GM19238 (cell line): ENCODE data around the gene RALGDS.
"Not testable (repeated sequence)": the region's sequence is repeated elsewhere in the genome, so short reads cannot be mapped to it uniquely, and the experiment has no call there.

Experiments used
- DNase-seq: peaks from one replicate; pipeline ENCODE4 v3.0.0; 2011; ENCODE audit warnings: low spot score; ENCODE audit not compliant: insufficient read length

Gene RALGDS

GRCh38 chr9:133070985-133071384, 50.1 kb downstream of the RALGDS start:
- not testable (repeated sequence) for DNase-seq

- DNase-seq: not testable (repeated sequence)
Observed at GRCh38 chr9:133070500-133070961, 50.5 kb downstream of the RALGDS start.

GRCh38 chr9:133068431-133068830, 52.6 kb downstream of the RALGDS start:
- not testable (repeated sequence) for DNase-seq

DNA sequence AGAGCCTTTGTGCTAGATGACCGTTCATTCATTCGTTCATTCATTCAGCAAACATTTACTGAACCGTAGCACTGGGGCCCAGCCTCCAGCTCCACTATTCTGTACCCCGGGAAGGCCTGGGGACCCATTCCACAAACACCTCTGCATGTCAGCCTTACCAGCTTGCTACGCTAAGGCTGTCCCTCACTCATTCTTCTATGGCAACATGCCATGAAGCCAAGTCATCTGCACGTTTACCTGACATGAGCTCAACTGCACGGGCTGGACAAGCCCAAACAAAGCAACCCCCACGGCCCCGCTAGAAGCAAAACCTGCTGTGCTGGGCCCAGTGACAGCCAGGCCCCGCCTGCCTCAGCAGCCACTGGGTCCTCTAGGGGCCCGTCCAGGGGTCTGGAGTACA, 53.2 kb downstream of the RALGDS start:
- DNase-seq: no peak

DNA sequence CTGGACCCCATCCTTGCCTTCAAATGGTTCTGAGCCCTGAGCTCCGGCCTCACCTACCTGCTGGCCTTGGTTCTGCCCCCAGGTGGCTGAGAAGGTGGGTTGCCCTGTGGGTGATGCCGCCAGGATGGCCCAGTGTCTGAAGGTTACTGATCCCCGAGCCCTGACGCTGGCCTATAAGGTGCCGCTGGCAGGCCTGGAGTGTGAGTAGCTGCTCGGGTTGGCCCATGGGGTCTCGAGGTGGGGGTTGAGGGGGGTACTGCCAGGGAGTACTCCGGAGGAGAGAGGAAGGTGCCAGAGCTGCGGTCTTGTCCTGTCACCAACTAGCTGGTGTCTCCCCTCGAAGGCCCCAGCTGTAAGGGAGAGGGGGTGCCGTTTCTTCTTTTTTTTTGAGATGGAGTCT, 54.0 kb downstream of the RALGDS start:
- DNase-seq: no peak

DNA sequence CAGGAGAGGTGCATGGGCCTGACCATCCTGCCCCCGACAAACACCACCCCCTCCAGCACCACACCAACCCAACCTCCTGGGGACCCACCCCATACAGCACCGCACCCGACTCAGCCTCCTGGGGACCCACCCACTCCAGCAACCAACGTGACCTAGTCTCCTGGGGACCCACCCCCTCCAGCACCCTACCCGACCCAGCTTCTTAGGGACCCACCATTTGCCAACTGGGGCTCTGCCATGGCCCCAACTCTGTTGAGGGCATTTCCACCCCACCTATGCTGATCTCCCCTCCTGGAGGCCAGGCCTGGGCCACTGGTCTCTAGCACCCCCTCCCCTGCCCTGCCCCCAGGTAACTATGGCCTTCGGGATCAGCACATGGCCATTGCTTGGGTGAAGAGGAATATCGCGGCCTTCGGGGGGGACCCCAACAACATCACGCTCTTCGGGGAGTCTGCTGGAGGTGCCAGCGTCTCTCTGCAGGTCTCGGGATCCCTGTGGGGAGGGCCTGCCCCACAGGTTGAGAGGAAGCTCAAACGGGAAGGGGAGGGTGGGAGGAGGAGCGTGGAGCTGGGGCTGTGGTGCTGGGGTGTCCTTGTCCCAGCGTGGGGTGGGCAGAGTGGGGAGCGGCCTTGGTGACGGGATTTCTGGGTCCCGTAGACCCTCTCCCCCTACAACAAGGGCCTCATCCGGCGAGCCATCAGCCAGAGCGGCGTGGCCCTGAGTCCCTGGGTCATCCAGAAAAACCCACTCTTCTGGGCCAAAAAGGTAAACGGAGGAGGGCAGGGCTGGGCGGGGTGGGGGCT, 54.7 kb downstream of the RALGDS start:
- DNase-seq: no peak

- DNase-seq: no peak
Observed at GRCh38 chr9:133065070-133065388, 56.0 kb downstream of the RALGDS start.

- no peak for DNase-seq
Observed at GRCh38 chr9:133064241-133065069, 56.6 kb downstream of the RALGDS start.

- DNase-seq: no peak
Observed at GRCh38 chr9:133063500-133064231, 57.4 kb downstream of the RALGDS start.

GRCh38 chr9:133063159-133063499, 57.9 kb downstream of the RALGDS start:
- no peak for DNase-seq

- not testable (repeated sequence) for DNase-seq
Observed at GRCh38 chr9:133062569-133062968, 58.5 kb downstream of the RALGDS start.

DNA sequence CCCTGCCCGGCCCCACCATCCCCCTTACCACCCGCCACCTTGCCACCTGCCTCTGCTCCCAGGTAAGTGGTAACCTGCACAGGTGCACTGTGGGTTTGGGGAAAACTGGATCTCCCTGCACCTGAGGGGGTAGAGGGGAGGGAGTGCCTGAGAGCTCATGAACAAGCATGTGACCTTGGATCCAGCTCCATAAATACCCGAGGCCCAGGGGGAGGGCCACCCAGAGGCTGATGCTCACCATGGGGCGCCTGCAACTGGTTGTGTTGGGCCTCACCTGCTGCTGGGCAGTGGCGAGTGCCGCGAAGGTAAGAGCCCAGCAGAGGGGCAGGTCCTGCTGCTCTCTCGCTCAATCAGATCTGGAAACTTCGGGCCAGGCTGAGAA, 59.3 kb downstream of the RALGDS start, which contains the start of gene CEL:
CEL (plus strand) TSS at position 218 of the 382 bp plus-strand sequence; CDS start at position 240, 22 bp downstream.
- DNase-seq: not testable (repeated sequence)

- not testable (repeated sequence) for DNase-seq
Observed at GRCh38 chr9:133061019-133061763, 59.8 kb downstream of the RALGDS start.

- DNase-seq: no peak
Observed at GRCh38 chr9:133060417-133060841, 60.6 kb downstream of the RALGDS start.

GRCh38 chr9:133059623-133060022, 61.4 kb downstream of the RALGDS start:
- no peak for DNase-seq

DNA sequence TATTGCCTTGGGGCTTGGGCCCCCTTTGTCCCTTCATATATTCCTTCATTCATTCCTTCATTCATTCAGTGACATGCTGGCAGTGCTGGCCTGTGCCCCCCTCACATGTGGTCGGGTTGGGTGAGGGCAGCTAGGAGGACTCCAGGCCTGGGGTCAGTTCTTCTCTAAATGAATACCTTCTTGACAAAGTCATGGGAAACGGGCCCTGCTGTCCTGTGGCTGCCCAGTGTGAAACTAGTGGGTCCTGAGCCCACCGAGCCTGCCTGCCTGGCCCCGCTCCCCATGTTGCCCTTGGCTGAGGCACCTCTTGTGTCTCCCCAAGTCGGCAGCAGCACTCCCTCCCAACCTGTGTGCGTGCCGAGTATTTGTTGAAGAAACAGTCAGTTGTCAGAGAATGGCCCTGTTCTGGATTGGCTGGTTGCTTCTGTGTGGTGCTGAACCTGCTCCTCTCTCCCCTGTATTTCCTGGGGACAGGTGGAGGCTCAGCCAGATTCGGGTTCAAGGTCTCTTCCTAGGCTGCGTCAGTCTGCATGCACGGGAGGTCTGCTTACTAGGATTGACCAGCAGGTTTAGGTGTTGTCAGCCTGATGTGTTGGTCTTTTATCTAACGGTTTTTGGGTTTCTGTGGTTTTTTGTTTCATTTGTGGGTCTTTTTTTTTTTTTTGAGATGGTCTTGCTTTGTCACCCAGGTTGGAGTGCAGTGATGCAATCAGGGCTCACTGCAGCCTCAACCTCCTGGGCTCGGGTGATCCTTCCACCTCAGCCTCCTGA, 62.3 kb downstream of the RALGDS start:
- peak; percentile 38 for DNase-seq

GRCh38 chr9:133058071-133058470, 63.0 kb downstream of the RALGDS start:
- DNase-seq: no peak

GRCh38 chr9:133057553-133057952, 63.5 kb downstream of the RALGDS start:
- no peak for DNase-seq

- no peak for DNase-seq
Observed at GRCh38 chr9:133057006-133057405, 64.0 kb downstream of the RALGDS start.

DNA sequence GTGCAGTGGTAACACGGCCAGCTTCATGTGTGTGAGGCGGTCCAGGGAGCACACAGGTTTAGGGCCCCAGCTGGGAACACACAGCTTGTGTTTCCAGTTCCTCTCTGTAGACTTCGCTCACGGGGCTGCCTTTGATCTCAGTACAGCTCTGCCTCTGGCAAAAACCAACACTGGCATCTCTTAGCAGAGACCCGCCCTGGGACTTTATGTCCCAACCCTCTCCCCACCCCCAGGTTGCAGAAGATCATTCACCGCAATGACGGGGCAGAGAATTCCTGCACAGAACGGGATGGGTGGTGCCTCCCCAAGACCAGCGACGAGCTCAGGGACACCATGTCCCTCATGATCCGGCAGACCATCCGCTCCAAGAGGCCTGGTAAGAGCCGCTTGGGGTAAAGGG, 64.5 kb downstream of the RALGDS start:
- no peak for DNase-seq
